NCI-H146 treated with DMSO at 0.1 percent for 48 hours (cell line): Measurements from ENCODE around the gene AQP5.
"Not testable (repeated sequence)": the region's sequence is repeated elsewhere in the genome, so short reads cannot be mapped to it uniquely, and the experiment has no call there.

Experiments used
- DNase-seq: peaks from one replicate; lab custom pipeline; 2025; ENCODE audit not compliant: unreplicated experiment; lab: John Stamatoyannopoulos, UW

The AQP5 gene

GRCh38 chr12:49979016-49979586 is 17.4 kb downstream of the AQP5 start:
- peak; percentile 49 for DNase-seq

- DNase-seq = no peak
These were observed 18.1 kb downstream of the AQP5 start for GRCh38 chr12:49979791-49980190.

GRCh38 chr12:49980501-49981349 is 19.1 kb downstream of the AQP5 start:
- no peak for DNase-seq

GRCh38 chr12:49982246-49983087 is 20.8 kb downstream of the AQP5 start:
- no peak for DNase-seq

GRCh38 chr12:49983892-49984291 is 22.2 kb downstream of the AQP5 start:
- no peak for DNase-seq

GRCh38 chr12:49984476-49985359 is 23.0 kb downstream of the AQP5 start:
- no peak for DNase-seq

- no peak for DNase-seq
These were observed 24.3 kb downstream of the AQP5 start for GRCh38 chr12:49985981-49986380.

- DNase-seq = not testable (repeated sequence)
These were observed 24.8 kb downstream of the AQP5 start for GRCh38 chr12:49986476-49986875.

- DNase-seq = no peak
These were observed 26.1 kb downstream of the AQP5 start for GRCh38 chr12:49987625-49988303.

GRCh38 chr12:49989400-49989799 is 27.7 kb downstream of the AQP5 start:
- DNase-seq = not testable (repeated sequence)

GRCh38 chr12:49990273-49990672 is 28.6 kb downstream of the AQP5 start:
- no peak for DNase-seq

GRCh38 chr12:49998453-49998852 is 36.8 kb downstream of the AQP5 start:
- no peak for DNase-seq

- no peak for DNase-seq
These were observed 41.9 kb downstream of the AQP5 start for GRCh38 chr12:50003595-50003994.

GRCh38 chr12:50004696-50005095 is 43.0 kb downstream of the AQP5 start:
- no peak for DNase-seq

- no peak for DNase-seq
These were observed 43.5 kb downstream of the AQP5 start for GRCh38 chr12:50005175-50005574.

GRCh38 chr12:50006280-50006679 is 44.6 kb downstream of the AQP5 start:
- DNase-seq = no peak

GRCh38 chr12:50006754-50007442 is 45.2 kb downstream of the AQP5 start:
- DNase-seq = peak; percentile 64

- DNase-seq = no peak
These were observed 51.9 kb downstream of the AQP5 start for GRCh38 chr12:50013361-50014147.

GRCh38 chr12:50014342-50014741 is 52.7 kb downstream of the AQP5 start:
- DNase-seq = no peak
